GM19023 (cell line): Measurements from ENCODE around the gene GRK5.
"Not testable (repeated sequence)": the region's sequence is repeated elsewhere in the genome, so short reads cannot be mapped to it uniquely, and the experiment has no call there.

ENCODE experiments used
- ATAC-seq: cut with Tn5 transposase; IDR thresholded peaks from one replicate; pipeline ENCODE4 v1.9.1; 2021; ENCODE audit warnings: mild to moderate bottlenecking, moderate library complexity; ENCODE audit not compliant: unreplicated experiment

The GRK5 gene

DNA sequence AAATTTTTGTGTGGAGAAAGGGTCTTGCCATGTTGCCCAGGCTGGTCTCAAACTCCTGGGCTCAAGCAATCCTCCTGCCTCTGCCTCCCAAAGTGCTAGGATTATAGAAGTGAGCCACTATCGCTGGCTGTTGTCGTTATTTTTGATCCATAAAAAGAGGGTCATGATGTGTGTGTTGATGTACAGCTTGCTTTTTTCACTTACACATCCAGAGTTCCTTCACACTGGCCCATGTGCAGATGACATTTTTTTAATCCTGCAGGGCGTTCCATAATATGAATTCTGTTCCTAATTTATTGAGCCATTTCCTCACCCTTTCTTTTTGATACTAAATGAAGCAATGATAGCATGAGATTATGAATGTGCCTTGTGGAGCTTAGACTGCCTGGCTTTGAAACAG, 40.8 kb downstream of the GRK5 start:
- ATAC-seq: no peak

DNA sequence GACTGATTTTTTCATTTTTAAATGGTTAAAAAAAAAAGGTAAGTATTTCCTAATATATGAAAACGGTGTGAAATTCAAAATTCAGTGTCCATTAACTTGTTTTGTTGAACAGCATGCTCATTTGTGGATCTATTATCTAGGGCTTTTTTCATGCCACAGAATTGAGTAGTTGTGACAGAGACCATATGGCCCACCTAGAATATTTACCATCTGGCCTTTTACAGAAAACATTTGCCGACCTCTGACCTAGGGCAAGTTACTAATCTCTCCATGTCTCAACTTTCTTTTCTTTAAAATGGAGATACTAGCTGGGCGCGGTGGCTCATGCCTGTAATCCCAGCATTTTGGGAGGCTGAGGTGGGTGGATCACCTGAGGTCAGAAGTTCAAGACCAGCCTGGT, 41.3 kb downstream of the GRK5 start:
- no peak for ATAC-seq

DNA sequence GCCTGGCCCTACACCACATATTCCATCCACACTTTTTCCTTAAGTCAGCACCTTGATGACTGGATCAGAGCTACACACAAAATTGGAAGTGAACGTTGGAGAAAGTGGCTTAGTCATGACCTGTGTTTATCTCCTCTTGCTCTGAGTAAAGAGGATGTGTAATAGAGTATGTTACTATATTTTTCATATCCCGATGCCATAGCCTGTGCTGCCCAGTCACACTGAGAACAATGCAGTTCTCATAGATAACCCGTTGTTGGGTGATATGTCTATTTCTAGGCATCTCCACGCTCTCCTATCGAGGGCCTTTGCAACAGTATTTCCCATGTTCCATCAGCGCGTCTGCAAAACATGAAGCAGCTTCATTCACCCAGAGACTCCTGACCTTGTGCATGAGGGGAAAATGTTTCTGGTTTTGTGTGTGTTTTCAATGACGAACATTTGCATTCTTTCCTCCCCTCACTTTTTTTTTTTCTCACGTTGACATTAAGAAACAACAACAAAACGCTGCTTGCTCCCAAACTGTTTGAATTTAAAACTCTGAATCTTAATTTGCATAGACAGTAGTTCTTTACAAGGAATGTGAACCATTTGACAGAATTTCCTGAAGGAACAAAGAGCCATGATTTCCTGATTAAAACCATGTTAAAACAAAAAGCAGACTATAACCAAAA, 43.4 kb downstream of the GRK5 start:
- ATAC-seq: no peak

DNA sequence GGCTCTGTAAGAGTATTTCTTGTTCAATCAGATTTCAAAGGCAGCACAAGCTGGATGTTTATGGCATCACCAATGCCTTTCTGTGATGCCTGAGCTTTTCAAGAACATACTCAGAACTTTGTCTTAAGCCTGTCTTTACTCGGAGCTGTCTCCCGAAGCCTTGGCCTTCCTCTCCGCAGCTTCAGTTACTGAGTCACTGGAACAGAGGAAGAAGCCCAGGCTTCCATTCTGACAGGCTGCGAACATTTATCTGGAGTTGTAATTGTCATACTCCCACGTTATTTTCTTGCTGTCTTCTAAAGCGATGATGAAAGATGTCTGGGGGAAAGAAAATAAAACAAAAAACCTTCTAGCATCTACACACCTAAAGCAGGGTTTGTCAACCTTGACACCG, 43.9 kb downstream of the GRK5 start:
- ATAC-seq: no peak

DNA sequence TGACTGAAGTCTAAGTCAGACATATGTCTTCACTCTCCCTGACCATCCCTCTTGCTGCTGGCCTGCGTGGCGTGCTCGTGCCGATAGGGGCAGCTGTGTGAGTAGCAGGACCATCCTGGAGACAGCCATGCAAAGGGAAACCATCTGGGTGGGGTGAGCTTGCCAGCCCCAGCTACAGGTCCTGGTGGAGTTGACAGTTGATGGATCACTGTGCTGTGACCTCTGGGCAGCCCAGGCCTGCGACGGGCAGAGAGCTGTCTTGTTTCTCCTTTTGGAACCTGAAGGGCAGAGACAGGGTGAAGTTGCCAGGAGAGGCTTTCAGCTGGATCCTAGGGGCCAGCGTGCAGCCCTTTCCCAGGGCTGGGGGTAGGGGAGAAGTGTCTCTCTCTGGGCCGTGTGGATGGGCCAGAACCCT, 44.7 kb downstream of the GRK5 start:
- no peak for ATAC-seq

DNA sequence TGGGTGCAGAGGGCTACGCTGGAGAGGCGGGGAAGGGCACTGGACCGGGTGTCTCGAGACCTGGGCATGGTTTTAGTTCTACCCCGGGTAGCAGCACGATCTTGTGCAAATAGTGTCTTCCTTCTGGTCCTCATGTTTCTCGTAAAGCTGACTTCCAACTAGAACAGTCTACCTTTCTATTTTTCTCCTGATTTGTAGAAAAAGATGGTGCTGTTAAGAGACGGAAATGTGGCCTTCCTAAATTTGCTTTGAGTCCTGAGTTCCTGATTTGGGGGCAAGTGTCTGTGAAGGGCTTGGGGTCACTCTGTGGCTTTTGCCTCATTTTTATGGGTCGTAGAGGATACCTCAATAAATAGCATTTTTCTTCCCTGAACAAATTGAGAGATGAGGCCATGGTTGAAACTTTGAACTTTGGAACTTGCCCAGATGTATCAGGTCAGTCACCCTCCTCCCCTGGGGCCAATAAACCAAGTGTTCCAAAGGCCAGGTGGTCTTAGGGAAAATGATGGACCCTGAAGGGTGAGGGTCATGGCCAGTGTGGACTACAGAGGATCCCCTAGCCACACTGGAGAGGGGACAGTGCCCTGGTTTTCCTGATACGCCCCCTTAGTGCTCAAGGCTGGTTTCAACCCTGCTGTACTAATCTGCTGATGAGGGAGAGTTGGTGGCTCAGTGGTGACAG, 45.2 kb downstream of the GRK5 start:
- no peak for ATAC-seq

DNA sequence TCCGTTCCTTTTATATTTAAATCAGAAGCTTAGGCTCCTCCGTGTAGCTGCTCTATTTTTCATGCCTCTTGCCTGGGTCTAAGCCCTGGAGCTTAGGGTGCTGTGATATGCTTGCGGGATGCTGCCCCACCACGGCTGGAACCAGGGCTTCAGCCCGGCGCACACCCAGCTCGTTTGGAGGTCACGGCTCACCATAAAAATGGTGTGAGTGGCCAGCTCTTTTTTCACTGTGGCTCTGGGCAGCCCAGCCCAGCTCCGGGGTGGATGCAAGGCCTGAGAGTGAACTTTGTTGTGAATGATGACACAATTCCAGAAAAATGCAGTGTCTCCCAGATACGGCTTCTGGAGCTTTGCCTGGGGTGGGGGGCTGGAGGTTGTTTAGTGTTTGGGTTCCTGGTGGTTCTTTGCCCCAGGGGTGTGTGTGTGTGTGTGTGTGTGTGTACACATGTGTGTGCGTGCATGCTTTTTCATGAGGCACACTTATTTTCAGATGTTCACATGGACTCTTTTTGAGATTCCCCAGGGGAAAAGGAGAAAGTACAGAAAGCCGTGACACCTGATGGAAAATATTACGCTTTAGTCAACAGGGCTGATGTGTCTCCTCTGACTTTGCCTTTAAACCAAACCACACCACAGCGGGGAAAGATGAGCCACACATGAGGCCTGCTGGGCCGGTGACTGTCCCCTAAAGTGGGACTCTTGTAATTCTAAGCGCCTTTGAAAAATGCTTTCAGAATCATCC, 46.2 kb downstream of the GRK5 start:
- ATAC-seq: no peak

DNA sequence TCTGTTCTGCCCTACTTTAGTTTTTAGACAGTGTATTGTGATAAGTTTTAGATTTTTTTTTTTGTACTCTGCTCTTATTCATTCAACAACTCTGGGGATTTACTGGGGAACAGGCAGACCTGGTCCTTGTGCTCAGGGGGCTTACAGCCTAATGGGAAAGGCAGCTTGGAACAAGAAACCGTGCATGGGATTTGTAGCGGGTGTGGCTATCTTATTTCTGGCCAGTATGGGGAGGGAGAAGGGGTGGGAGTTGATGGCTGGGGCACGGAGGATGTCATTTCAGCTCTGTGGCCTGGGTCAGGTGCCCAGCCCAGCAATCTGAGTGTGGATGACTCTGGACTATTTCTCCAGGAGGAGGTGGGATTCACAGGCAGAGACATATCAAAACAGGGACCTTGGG, 47.0 kb downstream of the GRK5 start:
- no peak for ATAC-seq

DNA sequence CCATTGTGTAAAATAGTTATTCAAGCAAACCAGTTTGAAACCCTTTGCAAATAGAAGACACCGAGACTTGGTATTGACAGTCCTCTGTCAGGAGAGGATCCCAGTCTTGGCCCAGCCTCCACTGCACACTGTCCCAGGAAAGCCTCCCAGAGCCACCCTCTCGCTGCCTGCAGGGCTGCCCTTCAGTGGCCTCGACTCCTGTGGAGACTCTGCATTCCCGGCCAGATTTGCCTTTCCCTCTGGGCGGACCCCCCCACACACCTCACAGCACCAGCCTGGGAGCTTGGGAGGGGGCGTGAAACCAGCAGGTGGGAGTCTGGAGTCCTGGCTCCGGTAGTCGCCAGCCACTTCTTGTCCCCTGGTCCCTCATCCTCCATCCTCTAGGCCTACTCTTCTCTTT, 48.7 kb downstream of the GRK5 start:
- no peak for ATAC-seq

DNA sequence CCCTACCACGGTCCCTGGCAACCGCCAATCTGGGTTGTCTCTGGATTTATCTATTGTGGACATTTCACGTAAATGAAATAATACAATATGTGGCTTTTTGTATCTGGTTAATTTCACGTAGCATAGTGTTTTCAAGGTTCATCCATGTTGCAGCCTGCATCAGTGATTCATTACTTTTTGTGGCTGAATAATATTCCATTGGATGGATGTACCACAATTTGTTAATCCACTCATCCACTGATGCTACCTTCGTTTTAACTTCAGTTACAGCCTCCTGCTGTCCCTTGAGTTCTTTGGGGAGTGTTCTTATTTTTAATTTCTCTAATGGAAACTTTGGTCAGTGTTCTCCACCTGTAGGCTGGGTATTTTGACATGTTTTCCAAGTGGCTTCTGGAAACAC, 49.5 kb downstream of the GRK5 start:
- ATAC-seq: no peak

DNA sequence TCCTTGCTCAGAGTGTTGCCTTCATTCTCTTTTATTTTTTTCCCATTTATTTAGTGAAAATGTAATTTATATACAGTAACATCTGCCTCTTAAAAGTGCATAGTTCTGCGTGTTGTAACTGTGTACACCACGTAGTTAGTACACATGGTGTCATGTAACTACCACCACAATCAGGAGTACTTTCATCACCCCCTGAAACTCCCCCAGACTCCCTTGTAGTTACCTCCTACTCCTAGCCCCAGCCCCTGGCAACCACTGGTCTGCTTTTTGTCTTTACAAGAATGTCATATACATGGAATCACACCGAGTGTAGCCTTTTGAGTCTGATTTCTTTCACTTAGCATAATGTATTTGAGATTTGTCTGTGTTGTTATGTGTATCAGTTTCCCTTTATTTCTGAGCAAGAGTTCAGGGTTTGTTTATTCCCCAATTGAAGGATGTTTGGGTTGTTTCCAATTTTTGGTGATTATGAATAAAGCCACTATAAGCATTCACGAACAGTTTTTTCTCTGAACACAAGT, 50.6 kb downstream of the GRK5 start:
- no peak for ATAC-seq

DNA sequence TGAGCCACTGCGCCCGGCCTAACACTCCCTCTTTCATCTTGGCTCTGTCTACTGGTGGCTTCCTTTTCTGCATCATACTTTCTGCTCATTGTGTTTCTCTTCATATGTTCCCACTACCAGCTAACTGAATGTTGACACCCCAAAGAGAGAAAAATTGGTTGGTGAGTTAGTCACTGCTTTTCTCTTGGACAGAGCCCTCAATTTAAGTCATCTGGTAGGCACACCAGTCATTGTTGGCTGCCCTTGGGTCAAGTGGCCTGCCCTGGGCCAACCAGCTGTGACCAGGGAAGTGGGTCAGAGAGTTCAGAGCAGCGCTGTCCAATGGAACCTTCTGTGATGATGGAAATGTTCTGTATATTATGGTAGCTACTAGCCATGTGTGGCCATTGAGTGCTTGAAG, 52.0 kb downstream of the GRK5 start:
- ATAC-seq: no peak

DNA sequence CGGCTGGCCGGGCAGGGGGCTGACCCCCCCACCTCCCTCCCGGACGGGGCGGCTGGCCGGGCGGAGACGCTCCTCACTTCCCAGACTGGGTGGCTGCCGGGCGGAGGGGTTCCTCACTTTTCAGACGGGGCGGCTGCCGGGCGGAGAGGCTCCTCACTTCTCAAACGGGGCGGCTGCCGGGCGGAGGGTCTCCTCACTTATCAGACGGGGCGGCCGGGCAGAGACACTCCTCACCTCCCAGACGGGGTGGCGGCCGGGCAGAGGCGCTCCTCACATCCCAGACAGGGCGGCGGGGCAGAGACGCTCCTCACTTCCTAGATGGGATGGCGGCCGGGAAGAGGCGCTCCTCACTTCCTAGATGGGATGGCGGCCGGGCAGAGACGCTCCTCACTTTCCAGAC, 53.6 kb downstream of the GRK5 start:
- ATAC-seq: not testable (repeated sequence)

DNA sequence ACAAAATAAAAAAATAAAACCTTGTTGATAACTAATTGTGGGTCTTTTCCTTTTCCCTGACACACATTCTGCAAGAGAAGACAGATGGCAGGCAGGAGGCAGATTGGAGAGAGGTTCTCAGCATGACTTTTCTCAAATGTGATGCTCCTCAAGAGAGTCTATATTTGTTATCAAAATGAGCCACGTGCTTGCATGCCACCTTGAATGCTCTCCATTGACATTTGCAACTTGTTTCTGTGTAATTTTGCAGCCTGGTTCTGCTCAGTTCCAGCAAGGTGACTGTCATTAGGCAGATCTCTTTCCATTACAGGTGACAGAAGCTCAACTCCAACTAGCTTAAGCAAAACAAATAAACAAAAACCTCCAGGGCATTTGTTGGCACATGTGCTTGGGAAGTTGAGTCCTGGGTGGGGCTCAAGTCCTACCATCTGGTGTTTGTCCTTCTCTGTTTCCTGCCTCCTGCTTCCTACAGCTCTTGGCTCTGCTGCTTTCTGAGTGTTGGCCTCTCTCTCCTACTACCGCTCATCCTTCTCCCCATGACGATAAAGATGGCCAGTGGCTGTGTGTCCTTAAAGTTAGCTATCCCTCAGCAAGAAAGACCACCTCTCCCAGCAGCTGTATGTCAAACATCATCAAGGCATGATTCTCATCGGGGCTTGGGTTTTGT, 56.7 kb downstream of the GRK5 start:
- ATAC-seq: no peak

DNA sequence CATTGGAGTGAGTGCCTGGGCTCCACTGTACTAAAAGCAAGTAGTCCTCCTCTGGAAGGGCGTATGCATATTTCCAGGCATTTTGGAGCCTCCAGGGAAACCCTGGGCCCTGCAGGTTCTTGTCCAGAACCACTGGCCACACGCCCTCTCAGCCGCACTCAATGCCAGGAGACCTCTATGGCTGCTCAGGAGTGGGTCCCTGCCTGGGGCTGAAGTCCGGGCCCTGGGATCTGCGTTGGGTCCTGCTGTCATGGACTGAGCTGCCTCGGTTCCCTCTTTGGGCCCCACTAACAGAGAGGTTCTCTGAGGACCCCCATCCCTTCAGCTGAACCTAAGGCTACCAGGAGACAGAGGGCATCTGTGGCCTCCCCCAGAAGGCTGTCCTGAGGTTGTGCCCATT, 58.3 kb downstream of the GRK5 start:
- ATAC-seq: no peak

DNA sequence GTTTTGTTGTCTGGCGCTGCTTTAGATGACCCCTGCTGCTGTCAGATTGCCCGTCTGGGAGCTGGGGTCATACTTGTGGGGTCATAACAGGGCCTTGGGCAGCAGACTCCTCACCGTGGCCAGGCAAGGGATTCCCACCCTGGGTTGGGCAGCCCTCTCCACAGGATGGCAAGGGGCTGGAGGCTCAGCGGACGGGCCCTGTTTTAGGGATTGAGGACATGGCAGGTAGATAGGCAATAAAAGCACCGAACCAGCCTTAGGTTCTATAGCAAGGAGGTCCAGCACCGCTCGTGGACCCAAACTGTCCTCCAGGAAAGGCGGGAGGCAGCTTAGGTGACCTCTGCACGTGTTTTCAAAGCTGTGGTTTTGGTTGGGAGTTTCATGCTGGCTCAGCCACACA, 60.0 kb downstream of the GRK5 start:
- ATAC-seq: no peak

DNA sequence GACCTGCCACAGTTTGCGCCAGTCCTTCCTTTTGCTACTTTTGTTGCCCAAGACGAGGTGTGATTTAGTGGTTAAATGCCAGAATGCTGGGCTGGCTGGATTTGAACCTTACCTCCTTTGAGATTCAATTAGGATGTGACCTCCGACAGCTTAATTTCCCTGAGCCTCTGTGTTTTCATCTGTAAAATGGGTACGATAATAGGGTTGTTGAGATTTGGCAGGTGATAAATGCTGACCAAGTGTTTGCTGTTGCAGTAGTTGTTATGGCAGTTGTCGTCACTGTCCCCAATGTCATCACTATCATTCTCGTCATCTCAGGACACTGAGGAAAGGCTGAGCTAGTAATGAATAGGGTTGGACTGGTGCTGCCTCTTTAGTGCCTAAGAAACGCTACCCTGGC, 61.1 kb downstream of the GRK5 start:
- ATAC-seq: no peak

DNA sequence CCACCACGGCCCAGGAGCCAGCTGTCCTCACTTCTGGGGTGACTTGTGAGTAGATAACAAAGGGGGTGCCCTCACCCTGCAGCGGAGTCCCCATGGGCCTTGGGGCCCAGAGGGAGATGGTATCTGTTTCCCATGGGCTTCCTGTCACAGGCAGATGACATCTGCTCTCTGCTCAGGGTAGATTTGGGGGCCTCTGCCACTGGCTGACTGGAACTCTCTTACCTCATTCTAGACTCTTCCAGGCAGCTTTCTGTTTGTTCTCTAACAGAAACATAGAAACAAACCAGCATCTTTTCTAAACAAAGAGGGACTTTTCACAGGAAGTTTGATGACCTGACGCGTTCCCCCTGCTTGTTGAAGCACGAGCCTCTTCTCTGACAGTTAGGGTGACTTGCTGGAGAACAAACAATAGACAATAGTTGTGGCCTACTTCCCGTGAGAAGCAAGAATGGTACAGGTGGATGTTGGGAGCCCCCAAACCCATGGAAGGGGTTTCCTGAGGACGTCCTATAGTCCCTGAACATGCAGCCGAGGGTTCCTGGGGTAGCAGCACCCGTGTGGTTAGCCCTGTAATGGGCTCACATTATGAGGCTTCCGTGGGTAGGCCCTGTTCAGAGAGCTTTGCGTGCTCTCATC, 61.6 kb downstream of the GRK5 start:
- peak; percentile 75 for ATAC-seq

DNA sequence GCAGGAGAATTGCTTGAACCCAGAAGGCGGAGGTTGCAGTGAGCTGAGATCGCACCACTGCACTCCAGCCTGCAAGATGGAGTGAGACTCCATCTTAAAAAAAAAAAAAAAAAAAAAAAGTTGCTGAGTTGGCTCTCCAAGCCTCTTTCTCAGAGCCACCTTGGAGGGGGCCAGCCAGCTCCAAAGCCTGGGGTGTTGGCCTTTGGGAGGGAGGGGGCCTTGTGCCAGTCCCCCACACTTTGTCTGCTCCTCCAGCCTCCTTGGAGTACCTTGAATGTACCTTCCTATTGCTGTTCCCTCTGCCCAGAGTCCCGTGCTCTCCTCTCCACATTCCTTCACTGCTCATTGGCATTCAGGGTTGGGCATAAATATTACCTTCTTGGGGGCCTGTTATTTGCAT, 62.4 kb downstream of the GRK5 start:
- ATAC-seq: no peak

DNA sequence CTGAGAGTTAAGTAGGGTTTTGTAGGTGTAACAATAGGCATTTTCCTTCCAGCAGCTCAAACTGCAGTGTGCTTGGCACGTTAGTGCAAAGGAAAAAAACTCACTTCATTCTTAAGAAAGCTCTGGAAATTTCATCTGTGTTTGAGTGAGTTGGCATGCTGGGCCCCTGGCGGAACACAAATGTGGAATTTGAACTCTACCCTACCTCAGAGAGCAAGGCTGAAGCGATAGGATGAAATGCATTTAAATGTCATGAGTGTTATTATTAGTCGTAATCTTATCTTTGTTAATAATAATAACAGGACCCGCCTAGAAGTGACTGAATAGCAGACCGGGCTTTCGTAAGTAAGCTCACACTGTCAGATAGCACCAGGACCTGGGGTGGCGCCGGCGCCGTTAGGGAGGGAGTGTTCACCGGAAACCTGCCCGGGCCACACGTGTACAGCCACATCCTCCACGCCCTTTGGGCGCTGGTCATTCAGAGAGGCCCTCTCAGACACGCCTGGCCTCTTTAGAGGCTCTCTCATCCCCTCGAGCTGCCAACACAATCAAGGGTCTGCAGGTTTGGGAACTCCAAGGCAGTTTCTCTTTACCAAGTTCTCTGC, 63.5 kb downstream of the GRK5 start:
- peak; percentile 53 for ATAC-seq

DNA sequence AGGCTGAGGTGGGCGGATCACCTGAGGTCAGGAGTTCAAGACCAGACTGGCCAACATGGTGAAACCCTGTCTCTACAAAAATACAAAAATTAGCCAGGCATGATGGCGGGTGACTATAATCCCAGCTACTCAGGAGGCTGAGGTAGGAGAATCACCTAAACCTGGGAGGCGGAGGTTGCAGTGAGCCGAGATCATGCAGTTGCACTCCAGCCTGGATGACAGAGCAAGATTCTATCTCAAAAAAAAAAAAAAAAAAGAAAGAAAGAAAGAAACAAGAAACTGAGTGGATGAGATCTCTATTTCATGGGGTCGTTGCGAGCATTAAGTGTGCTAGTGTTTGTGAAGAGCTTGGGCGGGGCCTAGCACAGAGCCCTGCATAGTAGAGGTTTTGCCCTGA, 65.0 kb downstream of the GRK5 start:
- not testable (repeated sequence) for ATAC-seq
